ENCODE data around the gene FMNL1.

FMNL1 gene

GRCh38 chr17:45223539-45224528 is 2.1 kb downstream of the FMNL1 start:
- H3K9me3 ChIP-seq (ENCODE audit: severe bottlenecking) = no peaks in the 10 kb centered on the region

DNA sequence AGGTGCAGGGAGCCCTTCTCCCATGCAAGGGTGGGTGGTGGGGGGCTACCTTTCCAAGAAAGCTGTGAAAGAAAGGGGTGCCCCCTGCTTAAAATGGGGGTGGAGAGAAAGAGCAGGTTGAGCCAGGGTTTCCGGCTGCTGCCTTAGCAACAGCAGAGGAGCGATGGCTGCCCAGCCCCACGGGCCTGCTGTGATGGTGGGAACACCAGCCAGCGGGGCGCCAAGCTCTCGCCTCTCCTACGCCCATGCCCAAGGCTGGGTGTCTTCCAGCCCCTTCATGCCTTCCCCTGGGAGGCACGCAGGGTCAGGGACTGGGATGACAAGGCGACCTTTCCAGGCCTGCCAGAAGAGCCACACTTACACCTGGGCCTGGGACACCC is 3.0 kb downstream of the FMNL1 start:
- no peak for DNase-seq
- TF ChIP-seq CTCF (IDR thresholded peaks at IDR 0.05; ENCODE audit: low read depth, low read length) = no peak
- Histone ChIP-seq H3K36me3 (no peaks in the 10 kb centered on the region), H3K9me3 (ENCODE audit: severe bottlenecking) (no peaks in the 10 kb centered on the region), H3K4me3 (ENCODE audit: low read depth, low read length) (no peak overlapping the region), H3K27me3 (ENCODE audit: insufficient read depth, low read depth, severe bottlenecking) (peaks cover 8% of the 10 kb centered on the region), H3K27ac (no peak overlapping the region)

More at GRCh38 chr17:45223539-45224528, 2.1 kb downstream of the FMNL1 start:
- no peak overlapping the region for H3K4me3 ChIP-seq (ENCODE audit: low read depth, low read length)
- TF ChIP-seq CTCF (IDR thresholded peaks at IDR 0.05; ENCODE audit: low read depth, low read length) = no peak
- H3K27me3 ChIP-seq (ENCODE audit: insufficient read depth, low read depth, severe bottlenecking) = peaks cover 8% of the 10 kb centered on the region
- no peak for DNase-seq
- H3K27ac ChIP-seq = no peak overlapping the region
- H3K36me3 ChIP-seq = no peaks in the 10 kb centered on the region

GRCh38 chr17:45225051-45225700 is 3.5 kb downstream of the FMNL1 start:
- Histone ChIP-seq H3K4me3 (ENCODE audit: low read depth, low read length) (no peak overlapping the region), H3K36me3 (no peaks in the 10 kb centered on the region), H3K27ac (no peak overlapping the region), H3K9me3 (ENCODE audit: severe bottlenecking) (no peaks in the 10 kb centered on the region), H3K27me3 (ENCODE audit: insufficient read depth, low read depth, severe bottlenecking) (peaks cover 8% of the 10 kb centered on the region)
- TF ChIP-seq CTCF (IDR thresholded peaks at IDR 0.05; ENCODE audit: low read depth, low read length) = no peak
- no peak for DNase-seq

- Histone ChIP-seq H3K4me3 (ENCODE audit: low read depth, low read length) (no peak overlapping the region), H3K36me3 (no peaks in the 10 kb centered on the region), H3K27ac (no peak overlapping the region), H3K27me3 (ENCODE audit: insufficient read depth, low read depth, severe bottlenecking) (peaks cover 2% of the 10 kb centered on the region), H3K9me3 (ENCODE audit: severe bottlenecking) (no peaks in the 10 kb centered on the region)
- no peak for DNase-seq
- TF ChIP-seq CTCF (IDR thresholded peaks at IDR 0.05; ENCODE audit: low read depth, low read length) = no peak
These were observed 4.4 kb downstream of the FMNL1 start for GRCh38 chr17:45225964-45226530.

DNA sequence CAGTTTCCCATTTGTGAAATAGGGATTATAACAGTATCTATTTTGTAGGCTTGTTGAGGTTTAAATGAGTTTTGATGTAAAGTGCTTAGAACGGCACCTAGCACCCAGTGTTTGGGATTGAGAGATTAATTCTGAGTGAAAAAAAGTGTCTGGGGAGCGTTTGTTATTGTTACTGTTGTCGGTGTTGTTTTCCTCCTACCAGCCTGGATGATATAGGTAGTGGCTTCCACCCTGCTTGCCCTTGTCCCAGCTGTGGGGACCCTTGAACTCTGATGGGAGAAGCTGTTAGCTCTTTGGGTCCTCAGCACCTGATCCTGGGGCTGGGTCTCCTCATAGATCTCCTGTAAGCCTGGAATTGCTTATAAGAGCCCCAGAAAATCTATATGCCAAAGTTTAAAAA is 4.9 kb downstream of the FMNL1 start:
- H3K4me3 ChIP-seq (ENCODE audit: low read depth, low read length) = no peak overlapping the region
- no peak for DNase-seq

More for the DNA sequence above, 4.9 kb downstream of the FMNL1 start:
- H3K9me3 ChIP-seq (ENCODE audit: severe bottlenecking) = no peaks in the 10 kb centered on the region
- no peaks in the 10 kb centered on the region for H3K27me3 ChIP-seq (ENCODE audit: insufficient read depth, low read depth, severe bottlenecking)
- H3K27ac ChIP-seq = no peak overlapping the region
- H3K36me3 ChIP-seq = no peaks in the 10 kb centered on the region
- TF ChIP-seq CTCF (IDR thresholded peaks at IDR 0.05; ENCODE audit: low read depth, low read length) = no peak
